HepG2 (cell line): Measurements from ENCODE around the gene ANKLE1. TPM values are rescaled to one million over a fixed set of nuclear protein-coding genes. Genes with fewer than 3 reads are reported as not detected.

Experiments
- ATAC-seq: fragments of 200-7000 bp; cut with Tn5 transposase; 3 replicates; pipeline ENCODE4 v1.9.1; 2020; ENCODE audit warnings: mild to moderate bottlenecking, moderate library complexity
- BruUV-seq: library from RNA; stranded (reverse); fragments of 400-500 nt; replicated peaks from 2 replicates; lab custom pipeline; 2021; lab: Mats Ljungman, UMichigan
- CTCF ChIA-PET: fragments of 300-600 bp; formaldehyde crosslinking; extraction: SDS; loops from one replicate; lab custom pipeline; 2021; ENCODE audit warnings: low total read pairs, inconsistent platforms, low intra/inter-chr PET ratio; lab: Yijun Ruan, JAX
- POLR2A ChIA-PET: fragments of 350-600 bp; sonication (Branson Sonifier 250); formaldehyde crosslinking; loops from one replicate; lab custom pipeline; 2020; ENCODE audit warnings: antibody characterized with exemption, inconsistent platforms; lab: Yijun Ruan, JAX
- DNase-seq: peaks from one replicate; pipeline ENCODE4 v3.0.0-alpha.2; 2015; ENCODE audit warnings: low spot score
- FAIRE-seq: peaks from 3 replicates; lab custom pipeline; 2011; peaks lifted over from hg19 to GRCh38; lab: Jason Lieb, UNC
- H2AFZ ChIP-seq: one replicate; pipeline ENCODE4 v1.6.1; 2011; ENCODE audit warnings: low read length, inconsistent platforms
- H3K27ac ChIP-seq: fragments of 300-600 bp; 3 replicates; pipeline ENCODE4 v1.8.0; 2011; ENCODE audit warnings: mixed run types, mild to moderate bottlenecking, mixed read lengths, low read length, inconsistent platforms; ENCODE audit not compliant: insufficient read depth; ENCODE audit errors: extremely low read length
- H3K27me3 ChIP-seq, 2 experiments: fragments of 200-600 bp in 1 of 2; 2 replicates in 1 of 2; 3 replicates in 1 of 2; pipeline versions ENCODE4 v1.6.0 to v1.8.0; 2011; ENCODE audit warnings: low read length in 2 of 2, mild to moderate bottlenecking in 2 of 2, moderate library complexity in 2 of 2, inconsistent platforms in 1 of 2; ENCODE audit not compliant: insufficient read depth in 2 of 2, control insufficient read depth in 1 of 2
- H3K36me3 ChIP-seq, 2 experiments: fragments of 200-600 bp in 1 of 2; replicated peaks in 1 of 2; 2 replicates in 1 of 2; 3 replicates in 1 of 2; pipeline versions ENCODE4 v1.5.1 to v1.8.0; 2011; ENCODE audit warnings: low read length in 2 of 2, inconsistent platforms in 1 of 2; ENCODE audit not compliant: insufficient read depth in 2 of 2, control insufficient read depth in 1 of 2
- H3K4me1 ChIP-seq: 2 replicates; pipeline ENCODE4 v1.5.1; 2012; ENCODE audit warnings: low read length, inconsistent platforms; ENCODE audit not compliant: insufficient read depth
- H3K4me2 ChIP-seq: 2 replicates; pipeline ENCODE4 v1.6.0; 2011; ENCODE audit warnings: low read depth, low read length, inconsistent platforms
- H3K4me3 ChIP-seq, 3 experiments: fragments of 200-600 bp in 1 of 3; sonication (generic), shearing (Covaris generic) in 1 of 3; replicated peaks in 1 of 3; 2 replicates each; pipeline ENCODE4 v1.5.1; 2011 to 2016; ENCODE audit warnings: low read length in 3 of 3, inconsistent platforms in 2 of 3, low read depth in 2 of 3, mild to moderate bottlenecking in 2 of 3, control low read depth in 1 of 3, mixed read lengths in 1 of 3; ENCODE audit not compliant: insufficient read depth in 1 of 3
- H3K79me2 ChIP-seq: one replicate; pipeline ENCODE4 v1.6.1; 2011; ENCODE audit warnings: low read length, inconsistent platforms; ENCODE audit not compliant: insufficient read depth
- H3K9ac ChIP-seq: 2 replicates; pipeline ENCODE4 v1.6.0; 2011; ENCODE audit warnings: mild to moderate bottlenecking, low read depth, low read length, inconsistent platforms; ENCODE audit not compliant: insufficient read depth
- H3K9me3 ChIP-seq: 2 replicates; pipeline ENCODE4 v1.5.1; 2012; ENCODE audit warnings: mild to moderate bottlenecking, low read length
- H4K20me1 ChIP-seq: 2 replicates; pipeline ENCODE4 v1.6.0; 2011; ENCODE audit warnings: inconsistent platforms, mild to moderate bottlenecking, low read length, moderate library complexity; ENCODE audit not compliant: insufficient read depth
- CBX5 ChIP-seq: sonication (generic); formaldehyde crosslinking; IDR thresholded peaks from 2 replicates; pipeline ENCODE4 v1.4.0; 2020; ENCODE audit warnings: missing genetic modification reagents, borderline replicate concordance
- DNMT1 ChIP-seq: sonication (generic); formaldehyde crosslinking; IDR thresholded peaks from 2 replicates; pipeline ENCODE4 v1.5.1; 2020; ENCODE audit warnings: mild to moderate bottlenecking, missing genetic modification reagents
- NCOA2 ChIP-seq: sonication (generic); formaldehyde crosslinking; IDR thresholded peaks from 2 replicates; pipeline ENCODE4 v1.8.0; 2022; ENCODE audit warnings: inconsistent platforms
- SSRP1 ChIP-seq: IDR thresholded peaks from 2 replicates; pipeline ENCODE4 v1.6.1; 2016; ENCODE audit warnings: control low read depth
- TFE3 ChIP-seq: IDR thresholded peaks from 2 replicates; pipeline ENCODE4 v1.6.1; 2016
- ZBTB25 ChIP-seq: IDR thresholded peaks from 2 replicates; pipeline ENCODE4 v1.6.1; 2018; ENCODE audit warnings: missing genetic modification reagents
- ZFP91 ChIP-seq: sonication (generic); formaldehyde crosslinking; IDR thresholded peaks from 2 replicates; pipeline ENCODE4 v1.9.0; 2022; ENCODE audit warnings: missing genetic modification reagents, mild to moderate bottlenecking, borderline replicate concordance
- ZNF136 ChIP-seq: sonication (generic); formaldehyde crosslinking; IDR thresholded peaks from 2 replicates; pipeline ENCODE4 v1.8.1; 2022; ENCODE audit warnings: low read depth, mild to moderate bottlenecking, moderate library complexity, missing genetic modification reagents
- ZNF18 ChIP-seq: sonication (generic); formaldehyde crosslinking; IDR thresholded peaks from 2 replicates; pipeline ENCODE4 v1.8.0; 2022; ENCODE audit warnings: mild to moderate bottlenecking, missing genetic modification reagents; ENCODE audit not compliant: insufficient replicate concordance
- ZNF296 ChIP-seq: sonication (generic); formaldehyde crosslinking; conservative IDR thresholded peaks from 2 replicates; pipeline ENCODE4 v1.5.0; 2020; ENCODE audit warnings: mild to moderate bottlenecking, missing genetic modification reagents
- ZNF567 ChIP-seq: sonication (generic); formaldehyde crosslinking; IDR thresholded peaks from 2 replicates; pipeline ENCODE4 v1.8.1; 2023; ENCODE audit warnings: mild to moderate bottlenecking, missing genetic modification reagents, borderline replicate concordance
- ZNF572 ChIP-seq: sonication (generic); formaldehyde crosslinking; IDR thresholded peaks from 2 replicates; pipeline ENCODE4 v1.5.1; 2020; ENCODE audit warnings: mild to moderate bottlenecking, missing genetic modification reagents
- ZNF577 ChIP-seq: sonication (generic); formaldehyde crosslinking; IDR thresholded peaks from 2 replicates; pipeline ENCODE4 v1.4.0; 2020; ENCODE audit warnings: mild to moderate bottlenecking, low read depth, missing genetic modification reagents, borderline replicate concordance
- ZNF766 ChIP-seq: sonication (generic); formaldehyde crosslinking; IDR thresholded peaks from 2 replicates; pipeline ENCODE4 v1.5.0; 2020; ENCODE audit warnings: missing genetic modification reagents, borderline replicate concordance
- ZXDC ChIP-seq: sonication (generic); formaldehyde crosslinking; IDR thresholded peaks from 2 replicates; pipeline ENCODE4 v1.5.0; 2020; ENCODE audit warnings: mild to moderate bottlenecking, missing genetic modification reagents
- WGBS: methylation state at CpG from one replicate; pipeline ENCODE4 v1.1.6; 2017; ENCODE audit warnings: low lambda C conversion rate; 5-methylcytosine and 5-hydroxymethylcytosine counted together
- in situ Hi-C: cut with HindIII; loops from 2 replicates; pipeline ENCODE4 v1.10.0; 2017; ENCODE audit warnings: low pct_unique_long_range_greater_than_20kb; ENCODE audit not compliant: extremely low pct_ligation_motif_present
- intact Hi-C: fragments of 100-400 bp; cut with micrococcal nuclease; formaldehyde crosslinking; loops from one replicate; pipeline ENCODE4 v1.10.0; 2022; ENCODE audit not compliant: unreplicated experiment
- polyA plus RNA-seq, 8 experiments: library from polyadenylated mRNA; depleted of rRNA in 3 of 8; stranded (reverse) in 7 of 8; unstranded in 1 of 8; fragments of >200 nt; fragmentation: Illumina TruSeq in 4 of 8; extraction: Trizol in 4 of 8; gene quantifications; 2 replicates each; pipeline versions ENCODE4 v1.2.1 to v1.2.3, GENCODE V29; 2011 to 2016; ENCODE audit warnings: low read depth in 4 of 8, missing spikeins in 1 of 8, mixed read lengths in 1 of 8; ENCODE audit not compliant: insufficient read depth in 1 of 8
- total RNA-seq, 5 experiments: library from RNA; depleted of rRNA; stranded (reverse); fragments of >200 nt; fragmentation: Illumina TruSeq; extraction: Trizol; gene quantifications; 2 replicates each; pipeline ENCODE4 v1.2.3, GENCODE V29; 2016; ENCODE audit warnings: low read depth in 1 of 5

The ANKLE1 gene
- total and polyA plus RNA-seq, 2 of the 13 experiments (the other 11 are each of a cell fraction or from before 2014, with no cell fraction given) = 0.69 to 1.5 TPM

- peak overlapping the region in 1 of 3 experiments; percentile 54; a peak in 2 of 6 replicates for H3K4me3 ChIP-seq
- POLR2A ChIA-PET = interaction anchor here (0.8 to 2.2 kb wide), 15 partner anchors 9 to 150 kb away, joined by 3 to 28 read pairs (median 4); partner anchors contain the start of genes ABHD8, BABAM1, BST2 and DDA1
- no peaks in the 10 kb centered on the region for H3K9me3 ChIP-seq
- no peaks in the 10 kb centered on the region for H4K20me1 ChIP-seq
- FAIRE-seq (peak; percentile 71), ATAC-seq (peak; percentile 92), DNase-seq (peak; percentile 75)
- no peak overlapping the region for H3K9ac ChIP-seq
- H3K79me2 ChIP-seq = no peaks in the 10 kb centered on the region
- no TSS peak for BruUV-seq
- H3K4me2 ChIP-seq = peak overlapping the region; percentile 56
- WGBS = 7% methylated on average over 11 of the region's 18 CpGs
- peak overlapping the region; percentile 32 for H2AFZ ChIP-seq
- peaks cover 33% of the 10 kb centered on the region for H3K4me1 ChIP-seq
- no peaks in the 10 kb centered on the region for H3K27me3 ChIP-seq
- H3K27ac ChIP-seq = peak overlapping the region; percentile 24
- CTCF ChIA-PET = no interaction called here
- no peaks in the 10 kb centered on the region for H3K36me3 ChIP-seq
- intact Hi-C loops (no loop called here), in situ Hi-C loops (no loop called here)
- 0 out of 2 replicates have a peak, but pooled peaks have one; percentile 19 for TF ChIP-seq DNMT1 (CRISPR knock-in tag)
- no peak for TF ChIP-seq ZNF766
- TF ChIP-seq ZNF18 (CRISPR knock-in tag) = peak; percentile 24
- TF ChIP-seq NCOA2 (CRISPR knock-in tag) = peak; percentile 51; the same call in 1 of the 2 replicates
- no peak for TF ChIP-seq ZNF136 (CRISPR knock-in tag)
- no peak for TF ChIP-seq ZNF572 (CRISPR knock-in tag)
- TF ChIP-seq ZFP91 = peak; percentile 52; the same call in 1 of the 2 replicates
- no peak for TF ChIP-seq ZNF296 (CRISPR knock-in tag)
- TF ChIP-seq SSRP1 (CRISPR knock-in tag) = no peak
- TF ChIP-seq ZNF577 = no peak
- TF ChIP-seq TFE3 (CRISPR knock-in tag) = peak; percentile 72; the same call in 1 of the 2 replicates
- peak; percentile 60; the same call in 1 of the 2 replicates for TF ChIP-seq CBX5 (CRISPR knock-in tag)
- no peak for TF ChIP-seq ZXDC (CRISPR knock-in tag)
- TF ChIP-seq ZNF567 (CRISPR knock-in tag) = no peak
- TF ChIP-seq ZBTB25 (CRISPR knock-in tag) = 0 out of 2 replicates have a peak, but pooled peaks have one; percentile 59
These were observed 26.5 kb upstream of the ANKLE1 start for GRCh38 chr19:17255150-17255621.
